ENCODE measurements around the gene LMO3.

The LMO3 gene

DNA sequence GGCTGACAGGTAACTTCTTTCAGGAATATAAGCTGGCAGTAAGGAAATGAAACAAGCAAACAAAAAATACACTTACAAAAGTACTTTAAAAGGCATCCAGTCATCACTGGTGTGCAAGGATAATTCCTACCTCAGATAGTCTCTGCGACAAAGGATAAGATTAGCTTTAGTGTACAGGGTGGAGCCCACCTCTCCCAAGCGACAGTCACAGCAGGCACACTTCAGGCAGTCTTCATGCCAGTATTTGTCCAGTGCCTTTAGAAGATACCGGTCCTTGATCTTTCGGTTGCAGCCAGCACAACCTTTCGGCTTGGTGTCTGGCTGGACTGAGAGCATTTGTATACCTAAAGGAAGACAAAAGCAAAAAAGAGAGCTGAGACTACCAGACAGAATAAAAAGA lies 5.4 kb downstream of the LMO3 start:
- no peak for DNase-seq (ENCODE audit: low read depth in 2 of 2)

DNA sequence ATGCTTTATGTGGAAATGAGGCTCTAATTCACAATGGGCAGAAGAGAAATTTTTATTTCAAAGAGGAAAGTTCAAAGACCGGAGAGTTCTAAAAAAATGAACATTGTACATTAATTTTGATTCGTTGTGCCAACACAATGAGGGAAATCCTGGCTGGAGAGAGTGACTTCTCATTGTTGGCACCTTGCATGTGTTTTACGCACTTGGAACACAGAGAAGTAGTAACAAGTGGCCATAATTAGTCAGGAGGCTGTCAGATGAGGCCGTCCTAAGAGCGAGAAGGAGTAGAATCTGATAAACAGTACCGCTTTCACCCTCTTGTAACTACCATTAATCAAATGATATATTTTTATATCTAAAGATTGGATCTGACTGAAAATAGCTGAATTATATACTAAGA lies 6.9 kb downstream of the LMO3 start:
- DNase-seq (ENCODE audit: low read depth in 2 of 2): no peak

DNA sequence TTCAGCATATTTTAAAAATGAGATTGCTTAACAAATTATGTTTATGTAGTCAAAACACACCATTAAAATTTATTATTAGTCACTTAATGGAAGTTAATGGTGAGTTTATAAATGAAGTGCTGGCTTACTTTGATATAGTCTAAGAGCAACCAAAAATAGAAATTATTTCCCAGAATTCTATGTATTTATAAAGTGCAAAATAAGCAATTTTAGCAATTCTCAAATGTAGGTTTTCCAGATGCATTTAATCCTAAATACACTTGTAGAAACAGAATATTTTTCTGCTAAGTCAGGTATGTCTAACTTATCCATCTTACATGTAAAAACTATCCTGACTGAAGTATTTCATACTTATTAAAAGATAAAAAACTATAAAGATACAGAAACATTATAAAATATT lies 11.2 kb downstream of the LMO3 start:
- DNase-seq (ENCODE audit: low read depth in 2 of 2): no peak

DNA sequence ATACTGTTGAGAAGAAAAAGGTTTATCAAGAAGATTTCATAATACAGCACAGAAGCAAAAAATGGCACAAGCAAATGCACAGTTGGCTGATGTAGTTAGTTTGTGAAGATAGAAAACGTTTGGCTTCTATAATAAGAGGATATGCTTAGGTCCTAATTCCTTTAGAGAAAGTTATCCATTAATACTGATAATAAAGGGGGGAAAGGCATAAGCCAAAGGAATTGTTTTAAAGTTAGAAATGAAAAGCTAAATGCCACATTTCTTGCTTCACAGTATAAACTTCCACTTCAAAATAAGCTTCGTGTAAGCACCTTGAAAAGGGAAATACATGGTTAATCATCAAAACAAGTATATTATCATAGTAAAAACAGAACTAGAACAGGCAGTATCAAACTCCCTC lies 12.4 kb downstream of the LMO3 start:
- no peak for DNase-seq (ENCODE audit: low read depth in 2 of 2)

DNA sequence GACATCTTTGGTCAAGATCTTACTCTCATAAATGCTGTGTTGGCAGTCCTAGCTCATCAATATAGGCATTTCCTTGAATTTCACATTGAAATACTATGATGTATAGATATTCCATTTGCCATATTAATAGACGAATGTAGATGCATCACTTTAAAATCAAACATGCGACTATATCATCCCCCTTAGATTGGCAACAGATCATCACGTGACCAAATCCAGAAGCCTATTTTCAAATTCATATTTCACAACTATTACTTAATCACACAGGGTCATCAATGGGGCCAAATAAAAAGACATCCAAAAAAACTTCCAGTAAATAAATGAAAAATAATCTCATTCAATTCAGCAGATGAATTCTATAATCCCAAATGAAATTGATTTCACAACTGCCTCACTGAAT lies 15.3 kb downstream of the LMO3 start:
- no peak for DNase-seq (ENCODE audit: low read depth in 2 of 2)

DNA sequence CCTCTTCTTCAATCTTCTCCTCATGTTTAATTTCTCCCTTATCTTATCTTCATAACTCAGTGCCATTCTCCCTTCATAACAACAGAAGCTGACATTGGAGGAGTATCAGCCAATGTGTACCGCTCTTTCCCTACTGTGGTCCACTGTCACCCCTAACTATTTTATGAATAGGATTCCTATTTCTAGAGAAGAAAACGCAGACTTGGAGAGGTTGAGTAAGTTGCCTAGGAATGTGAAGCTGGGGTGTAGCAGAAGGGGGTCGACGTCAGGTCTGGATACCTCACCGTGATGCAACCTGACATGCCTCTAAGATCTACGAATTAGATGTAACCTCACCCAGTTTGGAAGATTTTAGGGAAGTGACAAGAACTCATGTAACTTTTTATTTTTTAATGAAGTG lies 17.1 kb downstream of the LMO3 start:
- DNase-seq (ENCODE audit: low read depth in 2 of 2): no peak

DNA sequence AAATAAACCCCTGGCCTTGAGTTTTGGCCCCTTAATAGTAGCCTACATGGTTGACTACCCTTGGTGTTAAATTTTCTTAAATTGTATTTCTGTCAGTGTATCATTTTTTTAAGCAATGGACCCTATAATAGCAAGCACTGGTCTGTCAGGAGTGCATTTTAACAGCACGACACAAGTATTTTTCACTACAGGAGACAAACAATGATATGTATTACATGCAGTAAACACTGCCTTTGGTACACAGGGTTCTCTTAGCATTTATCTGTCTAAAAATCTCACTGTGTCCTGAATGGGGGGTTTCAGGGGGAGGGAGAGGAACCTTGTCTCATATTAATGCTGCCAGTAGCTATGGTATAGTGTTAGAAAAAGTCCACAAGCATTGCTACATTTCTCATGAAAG lies 18.4 kb downstream of the LMO3 start:
- DNase-seq (ENCODE audit: low read depth in 2 of 2): no peak

DNA sequence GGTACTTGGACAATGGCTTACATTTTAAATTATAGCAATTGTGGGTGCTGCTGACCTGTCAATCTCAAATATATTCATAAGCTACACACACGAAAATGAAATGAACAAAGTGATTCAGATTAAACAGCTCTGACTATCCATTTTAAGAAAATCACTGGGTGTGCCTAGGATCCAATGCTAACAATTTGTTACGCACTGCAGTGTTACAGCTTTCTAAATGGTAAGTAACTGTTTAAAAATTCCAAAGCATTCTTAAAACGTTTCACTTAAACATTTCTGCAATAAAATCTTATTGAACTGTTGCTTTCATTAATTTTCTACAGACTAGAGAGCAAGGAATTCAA lies 18.9 kb downstream of the LMO3 start:
- DNase-seq (ENCODE audit: low read depth in 2 of 2): no peak

DNA sequence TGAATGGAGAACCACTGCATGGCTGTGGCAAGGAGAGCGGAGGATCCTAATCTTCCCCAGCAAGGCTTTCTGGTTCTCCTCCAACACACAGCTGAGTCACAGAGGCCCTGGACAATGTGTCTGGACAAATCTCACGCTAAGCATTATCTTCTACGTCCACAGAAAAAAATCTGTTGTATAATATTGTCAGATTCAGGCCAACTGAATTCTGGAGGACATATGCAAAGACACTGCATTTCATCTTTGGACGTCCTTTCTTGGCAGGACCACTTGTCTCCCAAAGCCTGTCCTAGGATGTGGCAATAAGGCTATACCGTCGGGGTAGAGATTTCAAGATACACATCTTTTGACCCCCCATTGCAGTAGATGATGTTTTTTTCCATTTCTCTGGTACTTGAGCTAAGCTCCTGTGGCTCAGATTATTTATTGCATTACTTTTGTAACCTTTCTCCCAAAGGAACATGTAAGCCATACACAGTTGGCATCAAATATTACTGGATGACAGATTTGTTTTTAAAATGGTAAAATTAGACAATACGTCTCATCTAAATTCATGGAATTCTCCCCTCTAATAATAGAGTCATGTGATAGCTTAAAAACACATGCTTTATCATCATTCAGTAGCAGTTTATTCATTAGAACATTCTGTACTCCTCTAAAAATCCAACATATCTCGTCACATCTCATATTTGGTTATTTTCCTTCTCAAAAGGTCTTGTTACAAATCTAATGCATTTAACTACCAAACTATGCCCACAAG lies 19.4 kb downstream of the LMO3 start:
- no peak for DNase-seq (ENCODE audit: low read depth in 2 of 2)

DNA sequence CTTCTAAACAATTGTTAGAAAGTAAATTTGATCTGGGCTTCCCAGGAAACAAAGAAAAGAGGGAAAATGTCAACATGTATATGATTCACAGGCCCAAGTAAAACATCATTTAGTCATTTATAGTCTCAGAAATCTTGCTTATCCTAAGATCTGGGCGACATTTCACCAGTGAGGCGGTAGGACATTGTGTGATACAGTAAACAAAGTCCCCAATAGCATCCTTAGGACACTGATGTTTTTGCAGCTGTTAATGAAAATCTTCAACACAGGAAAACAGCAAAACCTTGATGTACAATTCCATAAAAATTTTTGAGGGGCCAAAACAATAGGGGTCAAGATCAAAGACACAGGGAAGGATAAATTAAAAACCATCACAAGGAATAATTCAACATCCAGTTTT lies 20.2 kb downstream of the LMO3 start:
- DNase-seq (ENCODE audit: low read depth in 2 of 2): no peak

DNA sequence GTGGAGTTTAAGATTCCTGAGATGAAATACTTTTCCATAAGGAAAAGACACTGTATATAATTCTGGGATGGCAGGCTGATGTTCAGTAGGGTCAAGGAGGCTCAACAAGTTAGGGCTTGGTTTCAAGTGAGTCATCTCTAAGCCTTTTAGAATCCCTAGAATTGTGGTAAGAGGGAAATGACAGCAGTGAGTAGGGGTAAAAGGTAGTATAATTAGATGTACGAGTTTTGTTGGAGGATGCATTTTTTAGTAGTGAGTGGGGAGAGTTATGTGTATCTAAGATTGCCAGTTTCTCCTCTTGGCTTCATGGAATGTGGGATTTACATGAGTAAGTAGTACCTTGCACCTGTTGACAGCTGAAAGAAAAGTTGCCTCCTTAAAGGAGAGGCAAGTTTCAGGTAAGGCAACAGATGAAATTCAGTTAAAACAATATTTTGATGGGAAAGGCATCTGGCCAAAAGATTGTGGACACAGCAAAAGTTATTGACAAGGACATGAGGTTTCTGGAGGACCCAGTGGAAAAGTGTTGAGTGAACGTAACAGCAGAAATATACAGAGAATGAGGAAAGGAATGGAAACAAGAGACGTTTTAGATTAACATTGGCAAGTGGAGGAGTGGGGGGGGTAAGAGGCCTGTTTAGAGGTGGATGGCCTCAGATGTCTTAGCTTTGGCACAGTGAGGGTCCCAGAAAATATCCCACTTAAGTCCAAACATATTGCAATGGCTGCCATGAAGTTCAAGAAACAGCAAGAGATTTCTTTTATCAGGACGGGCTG lies 21.8 kb downstream of the LMO3 start:
- DNase-seq (ENCODE audit: low read depth in 2 of 2): no peak

DNA sequence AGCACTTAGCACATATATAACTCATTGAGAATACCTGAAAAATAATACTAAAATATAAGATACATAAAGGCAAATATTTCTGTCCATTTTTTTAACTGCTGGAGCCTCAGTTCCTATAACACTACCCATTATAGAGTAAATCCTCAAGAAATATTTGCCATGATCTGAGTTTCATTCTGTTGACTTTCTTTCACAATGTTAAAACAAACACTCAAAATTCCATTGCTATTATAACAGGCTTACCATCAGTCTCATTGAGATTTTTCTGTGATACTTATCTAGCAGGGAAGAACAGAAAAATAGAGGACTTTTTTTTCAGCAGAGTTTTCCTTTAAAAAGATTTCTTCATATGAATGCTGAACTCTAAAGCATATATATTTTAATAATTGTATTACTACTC lies 24.5 kb downstream of the LMO3 start:
- DNase-seq (ENCODE audit: low read depth in 2 of 2): no peak

DNA sequence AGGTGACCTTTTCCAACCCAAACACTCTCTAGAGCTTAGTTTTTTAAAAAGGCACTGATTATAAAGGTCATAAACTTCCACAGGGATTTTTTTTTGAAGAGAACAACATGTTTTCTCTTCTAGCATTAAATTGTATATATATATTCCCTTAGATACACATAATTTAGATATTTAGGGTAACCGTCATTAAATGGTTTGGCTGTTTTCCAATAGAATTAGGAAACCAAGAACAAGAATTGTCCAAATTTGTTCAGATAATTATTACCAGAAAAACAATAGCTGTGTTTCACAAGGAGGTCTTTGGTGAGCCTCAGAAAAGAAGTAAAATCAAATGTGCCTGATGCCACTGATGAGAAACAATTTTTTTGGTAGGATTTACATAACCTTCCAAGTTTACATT lies 26.9 kb downstream of the LMO3 start:
- DNase-seq (ENCODE audit: low read depth in 2 of 2): no peak

DNA sequence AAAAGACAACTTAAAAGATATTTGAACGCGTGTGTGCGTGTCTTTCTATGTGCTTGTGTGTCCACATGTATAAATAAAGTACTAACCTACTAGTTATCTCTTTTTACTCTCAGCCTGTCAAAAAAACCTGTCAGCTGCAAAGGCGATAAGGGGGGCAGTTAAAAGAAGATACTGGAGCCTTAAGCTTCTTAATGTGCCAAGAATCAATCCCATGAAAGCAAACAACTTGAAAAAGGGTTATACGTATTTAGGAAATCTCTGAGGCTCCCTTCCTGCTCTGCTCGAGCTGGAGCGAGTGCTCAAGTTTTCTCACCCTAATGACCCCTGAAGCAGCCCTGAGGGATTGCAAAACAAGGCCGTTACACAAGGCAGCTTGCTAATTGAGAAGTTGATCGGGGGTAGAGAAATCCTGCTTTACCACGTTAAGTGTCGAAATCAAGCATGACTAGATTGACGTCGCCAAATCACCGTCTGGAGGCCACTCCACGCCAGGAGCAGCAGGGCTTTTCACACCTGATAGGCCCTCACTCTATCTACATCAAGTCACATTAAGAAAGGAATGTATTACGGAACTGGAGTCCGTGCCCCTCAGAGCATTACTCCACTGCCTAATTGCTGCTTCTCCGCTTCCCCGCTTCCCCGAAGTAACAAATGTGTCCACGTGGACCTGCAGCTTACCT lies 32.4 kb downstream of the LMO3 start:
- DNase-seq (ENCODE audit: low read depth in 2 of 2): no peak

DNA sequence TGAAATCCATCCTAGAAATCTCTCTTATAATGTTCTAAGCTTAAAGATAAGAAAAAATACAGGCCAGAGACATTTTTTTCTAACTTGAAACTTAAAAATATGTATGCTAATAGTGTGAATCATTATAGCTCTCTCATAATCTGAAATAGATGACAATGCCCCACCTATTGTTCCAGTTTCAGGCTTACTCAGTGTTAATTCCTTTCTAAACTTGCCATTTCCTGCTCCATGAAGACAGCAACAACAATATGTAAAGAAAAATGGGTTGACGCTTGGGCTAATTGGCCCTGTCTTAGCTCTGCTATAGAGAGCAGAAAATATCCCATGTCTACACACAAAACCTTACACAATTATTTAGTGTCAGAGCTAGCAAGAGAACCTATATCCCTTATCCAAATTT lies 37.1 kb downstream of the LMO3 start:
- DNase-seq (ENCODE audit: low read depth in 2 of 2): no peak

DNA sequence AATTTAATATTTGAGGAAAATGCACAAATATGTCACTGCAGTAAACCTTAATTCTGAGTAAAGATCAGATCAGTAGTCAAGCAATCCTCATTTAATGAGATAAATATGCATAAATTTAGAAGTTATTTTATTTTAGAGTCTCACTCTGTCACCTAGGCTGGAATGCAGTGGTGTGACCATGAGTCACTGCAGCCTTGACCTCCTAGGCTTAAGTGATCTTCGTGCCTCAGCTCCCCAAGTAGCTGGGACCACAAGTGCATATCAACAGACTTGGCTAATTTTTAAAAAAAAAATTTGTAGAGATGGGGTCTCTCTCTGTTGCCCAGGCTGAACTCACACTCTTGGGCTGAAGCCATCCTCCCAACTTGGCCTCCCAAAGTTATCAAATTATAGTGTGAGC lies 41.3 kb downstream of the LMO3 start:
- DNase-seq (ENCODE audit: low read depth in 2 of 2): no peak

DNA sequence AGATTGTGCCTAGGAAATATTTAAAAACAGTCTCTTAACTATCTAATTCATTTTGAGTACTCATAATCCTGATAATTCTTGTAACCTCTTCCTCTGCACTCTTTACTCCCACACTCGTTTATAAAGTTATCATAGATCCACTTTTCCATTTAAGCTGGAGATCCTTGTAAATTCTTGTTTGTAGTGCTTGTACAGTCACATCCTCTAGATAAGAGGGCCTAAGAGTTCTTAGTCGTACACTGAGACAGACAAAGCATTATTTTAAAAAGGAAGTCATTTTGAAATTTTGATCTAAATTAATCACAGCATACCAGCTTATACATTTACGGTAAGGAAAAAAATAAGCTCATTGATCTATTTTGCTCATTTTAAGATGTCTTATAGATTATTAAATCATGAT lies 42.5 kb downstream of the LMO3 start:
- no peak for DNase-seq (ENCODE audit: low read depth in 2 of 2)

DNA sequence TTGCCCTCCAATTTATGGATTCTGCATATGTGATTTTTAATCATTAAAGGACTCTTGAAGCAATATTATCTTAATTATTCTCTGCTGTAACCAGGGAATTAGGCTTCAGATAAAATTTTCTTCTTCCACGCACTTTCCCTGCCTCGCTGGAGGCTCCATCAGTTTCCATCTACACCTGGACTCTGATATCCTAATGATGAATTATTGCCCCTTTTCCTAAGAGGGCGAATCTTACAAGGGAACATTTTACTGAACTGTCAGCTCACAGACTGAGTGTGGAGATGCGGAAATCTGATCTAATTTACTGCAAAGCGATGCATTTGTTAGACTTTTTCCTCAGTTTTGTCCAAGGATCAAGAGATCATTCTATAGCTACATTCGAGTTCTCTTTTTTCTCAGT lies 43.0 kb downstream of the LMO3 start:
- DNase-seq (ENCODE audit: low read depth in 2 of 2): no peak

DNA sequence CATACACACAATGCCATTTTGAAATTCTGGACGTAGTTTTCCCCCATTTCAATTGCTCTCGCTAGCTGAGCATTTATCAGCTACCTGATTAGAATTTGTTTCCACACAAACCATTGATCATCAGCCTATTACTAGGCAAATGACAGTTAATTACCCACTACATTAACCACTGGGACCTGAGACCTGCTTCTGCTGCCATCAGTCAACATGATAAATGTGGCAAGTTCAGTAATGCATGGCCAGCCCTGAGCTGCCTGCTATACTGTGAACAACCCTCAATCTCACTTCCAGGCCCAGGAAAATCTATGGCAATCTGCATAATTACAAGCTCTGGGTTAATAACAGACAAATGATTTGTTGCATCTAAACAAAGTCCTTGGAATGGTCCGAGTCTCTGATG lies 43.5 kb downstream of the LMO3 start:
- no peak for DNase-seq (ENCODE audit: low read depth in 2 of 2)

DNA sequence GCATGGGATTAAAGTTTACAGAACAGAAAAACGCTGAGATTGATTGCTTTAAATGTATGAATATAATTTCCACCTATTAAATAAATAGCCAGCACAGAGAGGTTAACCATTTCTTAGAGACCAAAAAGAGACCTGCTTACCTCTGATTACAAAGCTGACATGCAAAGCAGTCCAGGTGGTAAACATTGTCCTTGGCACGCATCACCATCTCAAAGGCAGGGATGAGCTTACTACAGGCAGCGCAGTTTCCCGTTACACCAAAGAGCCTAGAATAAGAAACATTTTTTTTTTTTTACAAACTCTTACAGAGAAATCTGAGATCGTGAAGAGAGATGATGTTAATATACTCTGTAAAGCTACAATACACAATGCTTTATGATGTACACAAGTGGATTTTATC lies 45.7 kb downstream of the LMO3 start:
- no peak for DNase-seq (ENCODE audit: low read depth in 2 of 2)

DNA sequence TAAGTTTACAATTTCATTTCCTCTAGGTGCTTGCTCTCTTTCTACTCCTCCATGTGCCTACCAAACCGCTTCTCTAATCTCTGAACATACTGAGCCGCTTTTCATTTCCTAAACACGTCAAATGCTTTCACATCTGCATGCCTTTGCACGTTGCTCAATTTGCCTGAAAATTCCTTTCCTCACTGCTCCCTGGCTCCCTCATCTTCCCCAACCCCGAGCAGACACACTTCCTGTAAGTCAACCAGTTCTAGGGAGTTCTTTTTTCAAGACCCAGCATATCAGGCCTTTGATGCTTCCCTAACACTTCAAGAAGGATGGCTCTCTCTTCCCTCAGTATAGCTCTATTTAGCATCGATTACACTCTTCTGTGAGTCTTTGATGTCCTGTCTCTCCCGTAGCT lies 50.3 kb downstream of the LMO3 start:
- DNase-seq (ENCODE audit: low read depth in 2 of 2): peak; percentile 10 to 13

DNA sequence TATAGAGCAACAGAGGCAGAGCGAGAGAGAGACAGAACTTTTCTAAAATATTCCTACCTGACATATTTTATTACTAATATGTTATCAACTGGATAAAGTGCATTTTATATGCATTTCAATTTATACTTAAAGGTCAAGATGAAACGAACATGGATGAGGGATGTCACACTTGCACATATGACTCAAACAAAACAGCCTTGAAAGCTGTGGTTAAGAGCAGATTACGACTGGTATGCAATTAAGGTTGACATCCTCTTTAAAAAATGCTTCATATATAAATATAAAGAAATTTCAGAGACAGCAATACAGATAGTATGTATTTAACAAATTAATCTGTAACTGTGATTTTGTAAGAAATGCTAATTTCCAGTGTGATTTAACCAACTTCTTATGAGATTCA lies 52.5 kb downstream of the LMO3 start:
- DNase-seq (ENCODE audit: low read depth in 2 of 2): no peak

DNA sequence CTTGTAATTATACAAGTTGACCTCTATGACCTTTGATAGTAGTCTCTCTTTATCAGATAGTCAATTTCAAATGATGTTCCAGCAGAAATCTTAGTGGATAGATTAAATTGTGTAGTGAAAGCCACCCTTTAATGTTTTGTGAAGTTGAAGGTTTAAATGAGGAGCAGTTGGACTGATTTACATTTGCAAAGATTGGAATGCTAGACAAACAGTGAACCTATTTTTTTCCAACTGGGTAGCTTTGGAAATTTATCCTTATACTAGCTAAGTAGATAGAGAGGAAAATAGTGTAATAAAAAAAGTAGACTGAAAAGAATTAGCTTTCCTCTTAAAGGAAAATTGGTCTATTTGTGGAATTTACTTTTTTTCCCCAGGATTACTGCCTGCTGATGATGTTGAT lies 53.7 kb downstream of the LMO3 start:
- no peak for DNase-seq (ENCODE audit: low read depth in 2 of 2)

Data from fibroblast of skin of left biceps (primary cell).